Activated CD8-positive, alpha-beta memory T cell treated with anti-CD3 and anti-CD28 coated beads, Interleukin-2, amount 50 U/mL, for 4 hours (primary cell): ENCODE data around the gene EIF2AK3.
"Not testable (repeated sequence)": the region's sequence is repeated elsewhere in the genome, so short reads cannot be mapped to it uniquely, and the experiment has no call there.

Experiments
- DNase-seq: peaks from one replicate; pipeline ENCODE4 v3.0.0-alpha.2; 2020

EIF2AK3 gene

GRCh38 chr2:88591698-88592097 is 35.6 kb downstream of the EIF2AK3 start:
- no peak for DNase-seq

- DNase-seq = peak; percentile 32
Observed at GRCh38 chr2:88590998-88591613, 36.2 kb downstream of the EIF2AK3 start.

- no peak for DNase-seq
Observed at GRCh38 chr2:88585969-88586368, 41.3 kb downstream of the EIF2AK3 start.

GRCh38 chr2:88582030-88582429 is 45.2 kb downstream of the EIF2AK3 start:
- DNase-seq = no peak

- DNase-seq = no peak
Observed at GRCh38 chr2:88580088-88580487, 47.2 kb downstream of the EIF2AK3 start.

- no peak for DNase-seq
Observed at GRCh38 chr2:88575630-88576029, 51.6 kb downstream of the EIF2AK3 start.

GRCh38 chr2:88575051-88575450 is 52.2 kb downstream of the EIF2AK3 start:
- DNase-seq = no peak

GRCh38 chr2:88574445-88574844 is 52.8 kb downstream of the EIF2AK3 start:
- DNase-seq = no peak

- no peak for DNase-seq
Observed at GRCh38 chr2:88568179-88568578, 59.1 kb downstream of the EIF2AK3 start.

- DNase-seq = no peak
Observed at GRCh38 chr2:88564402-88564801, 62.9 kb downstream of the EIF2AK3 start.

GRCh38 chr2:88563129-88563528 is 64.1 kb downstream of the EIF2AK3 start:
- DNase-seq = no peak

- no peak for DNase-seq
Observed at GRCh38 chr2:88561646-88562388, 65.4 kb downstream of the EIF2AK3 start.

GRCh38 chr2:88560619-88561307 is 66.5 kb downstream of the EIF2AK3 start:
- DNase-seq = no peak

GRCh38 chr2:88557290-88557689 is 70.0 kb downstream of the EIF2AK3 start:
- no peak for DNase-seq

- DNase-seq = no peak
Observed at GRCh38 chr2:88556026-88556425, 71.2 kb downstream of the EIF2AK3 start.

- DNase-seq = no peak
Observed at GRCh38 chr2:88554189-88554588, 73.1 kb downstream of the EIF2AK3 start.

- no peak for DNase-seq
Observed at GRCh38 chr2:88549616-88550292, 77.5 kb downstream of the EIF2AK3 start.

GRCh38 chr2:88546291-88546690 is 81.0 kb downstream of the EIF2AK3 start:
- not testable (repeated sequence) for DNase-seq

GRCh38 chr2:88545118-88545517 is 82.1 kb downstream of the EIF2AK3 start:
- DNase-seq = no peak

GRCh38 chr2:88543541-88544057 is 83.7 kb downstream of the EIF2AK3 start:
- no peak for DNase-seq

GRCh38 chr2:88542668-88543067 is 84.6 kb downstream of the EIF2AK3 start:
- no peak for DNase-seq

GRCh38 chr2:88540346-88540745 is 86.9 kb downstream of the EIF2AK3 start:
- no peak for DNase-seq

- DNase-seq = no peak
Observed at GRCh38 chr2:88538362-88538917, 88.8 kb downstream of the EIF2AK3 start.
